Measurements from ENCODE around the gene DGKG. TPM values are rescaled to one million over a fixed set of nuclear protein-coding genes. Genes with fewer than 3 reads are reported as not detected.

DGKG gene
- polyA plus RNA-seq, 1 of the 3 experiments (the other 2 are of a cell fraction), result 0.12 TPM

GRCh38 chr3:186216900-186217819 lies 144.9 kb downstream of the DGKG start:
- DNase-seq, result no peak
- H2AFZ ChIP-seq (ENCODE audit: low read depth), result no peak overlapping the region
- TF ChIP-seq TCF12 (IDR thresholded peaks at IDR 0.05) (no peak), SMC3 (IDR thresholded peaks at IDR 0.05; ENCODE audit: low read depth, low read length) (no peak), RAD21 (IDR thresholded peaks at IDR 0.05; ENCODE audit: low read length) (no peak), NRF1 (IDR thresholded peaks at IDR 0.05; ENCODE audit: low read depth, low read length) (no peak), YY1 (IDR thresholded peaks at IDR 0.05; ENCODE audit: low read depth) (no peak), USF1 (IDR thresholded peaks at IDR 0.05; ENCODE audit: borderline replicate concordance, low read depth) (no peak), RCOR1 (IDR thresholded peaks at IDR 0.05; ENCODE audit: low read length) (no peak), RXRA (IDR thresholded peaks at IDR 0.05; ENCODE audit: borderline replicate concordance, low read depth) (no peak), GABPA (IDR thresholded peaks at IDR 0.05; ENCODE audit: low read depth) (no peak), CHD2 (IDR thresholded peaks at IDR 0.05; ENCODE audit: low read length, partially characterized antibody) (no peak)
- H3K4me2 ChIP-seq, result no peak overlapping the region
- no peaks in the 10 kb centered on the region; the same call in 1 of the 2 replicates for H3K27me3 ChIP-seq (ENCODE audit: insufficient read depth)
- no peaks in the 10 kb centered on the region for H3K9me2 ChIP-seq
- no peak overlapping the region for H3K4me3 ChIP-seq (ENCODE audit: low read depth in 2 of 2, low read length in 1 of 2)
- no peaks in the 10 kb centered on the region for H3K36me3 ChIP-seq (replicated peaks in 1 of 2; ENCODE audit: control insufficient read depth in 1 of 2, insufficient read depth in 2 of 2, low read length in 1 of 2)
- CTCF ChIA-PET, result interaction anchor here (0.7 to 0.9 kb wide), 2 partner anchors 379 to 557 kb away, joined by 3 to 4 read pairs; no protein-coding TSS in a partner anchor
- POLR2A ChIA-PET, result no interaction called here
- H3K4me1 ChIP-seq (ENCODE audit: control insufficient read depth in 1 of 2, insufficient read depth in 2 of 2, low read depth in 1 of 2, low read length in 1 of 2), result peaks cover 0 to 4% of the 10 kb centered on the region in 2 experiments; a peak in 1 of 4 replicates
- no peaks in the 10 kb centered on the region for H3K79me2 ChIP-seq (ENCODE audit: insufficient read depth)
- no peaks in the 10 kb centered on the region for H3F3A ChIP-seq (replicated peaks; ENCODE audit: insufficient read depth)
- 50% methylated on average over 4 of the region's 4 CpGs for WGBS (ENCODE audit: low lambda C conversion rate)
- H3K27ac ChIP-seq (ENCODE audit: low read depth in 2 of 2, low read length in 1 of 2), result no peak overlapping the region
- no peaks in the 10 kb centered on the region for H3K9me3 ChIP-seq
- H3K9ac ChIP-seq, result no peak overlapping the region
- H4K20me1 ChIP-seq (ENCODE audit: insufficient read depth), result no peaks in the 10 kb centered on the region

- no peak overlapping the region for H2AFZ ChIP-seq (ENCODE audit: low read depth)
- H3K27ac ChIP-seq (ENCODE audit: low read depth in 2 of 2, low read length in 1 of 2), result no peak overlapping the region
- peaks cover 0 to 16% of the 10 kb centered on the region in 2 experiments; a peak in 2 of 4 replicates for H3K4me1 ChIP-seq (ENCODE audit: control insufficient read depth in 1 of 2, insufficient read depth in 2 of 2, low read depth in 1 of 2, low read length in 1 of 2)
- H4K20me1 ChIP-seq (ENCODE audit: insufficient read depth), result no peaks in the 10 kb centered on the region
- TF ChIP-seq CTCF (IDR thresholded peaks at IDR 0.05), result no peak
- TF ChIP-seq RXRA (IDR thresholded peaks at IDR 0.05; ENCODE audit: borderline replicate concordance, low read depth), result no peak
- no peak for TF ChIP-seq EZH2phosphoT487 (IDR thresholded peaks at IDR 0.05; ENCODE audit: borderline replicate concordance, low read depth)
- no peak for TF ChIP-seq GATA2 (CRISPR knock-in tag; IDR thresholded peaks at IDR 0.05)
- TF ChIP-seq USF2 (IDR thresholded peaks at IDR 0.05; ENCODE audit: borderline replicate concordance, low read depth, low read length), result no peak
- TF ChIP-seq MAX (IDR thresholded peaks at IDR 0.05; ENCODE audit: low read depth), result no peak
- no peak for TF ChIP-seq GABPA (IDR thresholded peaks at IDR 0.05; ENCODE audit: low read depth)
- no peak for TF ChIP-seq NFIC (IDR thresholded peaks at IDR 0.05; ENCODE audit: borderline replicate concordance)
- no peak for TF ChIP-seq FOSL2 (IDR thresholded peaks at IDR 0.05; ENCODE audit: borderline replicate concordance, low read depth)
- no peak for TF ChIP-seq RAD21 (IDR thresholded peaks at IDR 0.05; ENCODE audit: low read length)
- no peak for TF ChIP-seq ELF1 (IDR thresholded peaks at IDR 0.05)
- no peak for TF ChIP-seq TCF12 (IDR thresholded peaks at IDR 0.05)
- TF ChIP-seq JUND (IDR thresholded peaks at IDR 0.05), result no peak
- no peak for TF ChIP-seq POLR2AphosphoS5 (IDR thresholded peaks at IDR 0.05; ENCODE audit: low read depth, low read length)
- TF ChIP-seq MEF2A (IDR thresholded peaks at IDR 0.05; ENCODE audit: borderline replicate concordance, low read depth), result no peak
- TF ChIP-seq TEAD4 (IDR thresholded peaks at IDR 0.05; ENCODE audit: borderline replicate concordance, insufficient read depth), result no peak
- no peak for TF ChIP-seq RCOR1 (IDR thresholded peaks at IDR 0.05; ENCODE audit: low read length)
- no peaks in the 10 kb centered on the region for H3K9me2 ChIP-seq
- POLR2A ChIA-PET, result no interaction called here
- no peaks in the 10 kb centered on the region for H3K9me3 ChIP-seq
- H3K79me2 ChIP-seq (ENCODE audit: insufficient read depth), result no peaks in the 10 kb centered on the region
- DNase-seq, result no peak
- H3K4me2 ChIP-seq, result no peak overlapping the region
- no peaks in the 10 kb centered on the region for H3K27me3 ChIP-seq (ENCODE audit: insufficient read depth)
- 24% methylated on average over 2 of the region's 2 CpGs for WGBS (ENCODE audit: low lambda C conversion rate)
- H3F3A ChIP-seq (replicated peaks; ENCODE audit: insufficient read depth), result no peaks in the 10 kb centered on the region
- no peak overlapping the region for H3K9ac ChIP-seq
- CTCF ChIA-PET, result interaction anchor here (0.7 to 1.2 kb wide), 2 partner anchors 32 to 326 kb away, joined by 3 read pairs; no protein-coding TSS in a partner anchor
- H3K36me3 ChIP-seq (replicated peaks in 1 of 2; ENCODE audit: control insufficient read depth in 1 of 2, insufficient read depth in 2 of 2, low read length in 1 of 2), result no peaks in the 10 kb centered on the region
- no peak overlapping the region for H3K4me3 ChIP-seq (ENCODE audit: low read depth in 2 of 2, low read length in 1 of 2)
These were observed 147.4 kb downstream of the DGKG start for GRCh38 chr3:186214670-186215069.
